HFFc6 (cell line): ENCODE results near the gene TRIM29. TPM values are rescaled to one million over a fixed set of nuclear protein-coding genes. Genes with fewer than 3 reads are reported as not detected.

Experiments used
- DNase-seq: peaks from one replicate; pipeline ENCODE4 v3.0.0-alpha.2; 2018
- H3K27ac Mint-ChIP-seq: 2 replicates; pipeline ENCODE4 v1.8.0; 2020; ENCODE audit warnings: mild to moderate bottlenecking, mixed read lengths
- H3K27me3 Mint-ChIP-seq: 2 replicates; pipeline ENCODE4 v1.8.0; 2021; ENCODE audit warnings: mild to moderate bottlenecking, moderate library complexity, mixed read lengths; ENCODE audit not compliant: insufficient read depth
- H3K36me3 Mint-ChIP-seq: 2 replicates; pipeline ENCODE4 v1.8.0; 2021; ENCODE audit warnings: low read depth, mixed read lengths
- H3K4me1 Mint-ChIP-seq: 2 replicates; pipeline ENCODE4 v1.8.0; 2020; ENCODE audit warnings: low read depth, mixed read lengths
- H3K4me3 Mint-ChIP-seq: 2 replicates; pipeline ENCODE4 v1.8.0; 2020; ENCODE audit warnings: mild to moderate bottlenecking, moderate library complexity, mixed read lengths
- H3K9me3 Mint-ChIP-seq: 2 replicates; pipeline ENCODE4 v1.8.0; 2020; ENCODE audit warnings: mild to moderate bottlenecking, mixed read lengths
- total RNA-seq, 6 experiments: library from RNA; stranded (reverse); fragmentation: NEBNext Ultra II Directional; extraction: Animal tissue kit (Norgen Biotek cat#: 25700); gene quantifications; 2 replicates in 1 of 6; 3 replicates in 5 of 6; pipeline ENCODE4 v1.2.3, GENCODE V29; 2021
- TF ChIP-seq, protein P1 (sequence below): fragments of 200-600 bp; sonication (generic); IDR thresholded peaks from 2 replicates; pipeline ENCODE4 v1.5.0; 2021; ENCODE audit warnings: antibody characterized with exemption, mild to moderate bottlenecking

TRIM29 gene
- total RNA-seq, 6 experiments from 2014 or later: 1.5 to 3.2 (median 3.1) TPM

DNA sequence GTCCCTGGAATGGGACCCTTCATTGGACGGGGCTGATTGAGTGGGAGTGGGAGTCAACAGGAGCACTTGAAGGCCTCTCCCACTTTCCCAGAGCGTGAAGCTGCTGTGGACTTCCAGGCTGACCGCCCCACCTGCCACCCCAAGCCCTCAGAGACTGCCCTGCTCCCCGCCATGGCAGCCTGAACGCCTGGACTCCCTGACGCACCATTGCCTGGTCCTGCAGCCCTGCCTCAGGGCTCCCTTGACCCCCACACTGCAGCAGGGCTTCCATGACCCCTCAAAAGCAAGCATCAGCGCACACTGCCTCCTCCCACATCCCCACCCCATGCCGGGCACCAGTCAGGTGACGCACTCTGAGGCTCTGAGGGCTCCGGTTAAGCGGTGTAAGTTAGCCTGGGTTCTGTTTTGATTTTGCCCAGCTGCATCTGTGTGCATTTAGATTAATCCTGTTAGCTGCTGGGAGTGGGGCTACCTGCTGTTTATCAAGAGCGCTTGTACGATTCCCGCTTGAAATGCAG lies 39.4 kb downstream of the TRIM29 start:
- Mint-ChIP-seq H3K4me3 (no peak overlapping the region), H3K27ac (no peak overlapping the region), H3K4me1 (no peaks in the 10 kb centered on the region), H3K36me3 (no peaks in the 10 kb centered on the region), H3K9me3 (no peaks in the 10 kb centered on the region), H3K27me3 (peaks cover 61% of the 10 kb centered on the region)
- TF ChIP-seq, protein P1, sequence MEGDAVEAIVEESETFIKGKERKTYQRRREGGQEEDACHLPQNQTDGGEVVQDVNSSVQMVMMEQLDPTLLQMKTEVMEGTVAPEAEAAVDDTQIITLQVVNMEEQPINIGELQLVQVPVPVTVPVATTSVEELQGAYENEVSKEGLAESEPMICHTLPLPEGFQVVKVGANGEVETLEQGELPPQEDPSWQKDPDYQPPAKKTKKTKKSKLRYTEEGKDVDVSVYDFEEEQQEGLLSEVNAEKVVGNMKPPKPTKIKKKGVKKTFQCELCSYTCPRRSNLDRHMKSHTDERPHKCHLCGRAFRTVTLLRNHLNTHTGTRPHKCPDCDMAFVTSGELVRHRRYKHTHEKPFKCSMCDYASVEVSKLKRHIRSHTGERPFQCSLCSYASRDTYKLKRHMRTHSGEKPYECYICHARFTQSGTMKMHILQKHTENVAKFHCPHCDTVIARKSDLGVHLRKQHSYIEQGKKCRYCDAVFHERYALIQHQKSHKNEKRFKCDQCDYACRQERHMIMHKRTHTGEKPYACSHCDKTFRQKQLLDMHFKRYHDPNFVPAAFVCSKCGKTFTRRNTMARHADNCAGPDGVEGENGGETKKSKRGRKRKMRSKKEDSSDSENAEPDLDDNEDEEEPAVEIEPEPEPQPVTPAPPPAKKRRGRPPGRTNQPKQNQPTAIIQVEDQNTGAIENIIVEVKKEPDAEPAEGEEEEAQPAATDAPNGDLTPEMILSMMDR: no peak
- DNase-seq: no peak

DNA sequence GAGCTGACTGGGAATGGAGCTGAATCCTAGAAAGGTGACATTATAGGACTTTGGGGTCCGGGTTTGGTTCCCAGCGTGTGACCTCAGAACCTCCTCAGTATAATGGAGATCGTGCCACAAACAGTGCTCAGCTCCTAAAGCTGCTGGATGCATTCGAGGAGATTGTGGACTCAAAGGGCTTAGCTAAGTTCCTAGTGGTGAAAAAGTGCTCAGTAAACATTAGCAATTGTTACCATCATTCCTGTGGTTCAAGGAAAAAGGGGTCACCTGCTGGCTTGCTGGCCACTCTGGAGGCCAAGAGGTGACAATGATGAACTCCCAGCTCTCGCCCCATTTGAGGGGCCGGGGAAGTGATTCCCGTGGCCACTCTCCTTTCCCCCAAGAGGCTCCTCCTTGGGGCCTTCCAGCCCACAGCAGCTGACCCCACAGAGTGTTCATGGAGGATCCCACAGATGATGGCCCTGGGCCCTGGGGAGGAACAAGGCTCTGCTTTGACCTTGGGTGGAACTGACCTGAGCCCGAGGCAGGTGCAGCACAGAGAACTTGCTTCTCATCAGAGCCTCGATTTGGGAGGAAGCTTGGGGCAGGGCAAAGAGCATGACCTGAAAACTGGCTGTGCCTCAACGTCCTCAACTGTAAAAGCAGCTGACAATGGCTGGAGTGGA lies 40.1 kb downstream of the TRIM29 start:
- Mint-ChIP-seq H3K4me1 (no peaks in the 10 kb centered on the region), H3K4me3 (no peak overlapping the region), H3K9me3 (no peaks in the 10 kb centered on the region), H3K27me3 (peaks cover 64% of the 10 kb centered on the region), H3K36me3 (no peaks in the 10 kb centered on the region), H3K27ac (no peak overlapping the region)
- no peak for DNase-seq
- TF ChIP-seq, protein P1: no peak

DNA sequence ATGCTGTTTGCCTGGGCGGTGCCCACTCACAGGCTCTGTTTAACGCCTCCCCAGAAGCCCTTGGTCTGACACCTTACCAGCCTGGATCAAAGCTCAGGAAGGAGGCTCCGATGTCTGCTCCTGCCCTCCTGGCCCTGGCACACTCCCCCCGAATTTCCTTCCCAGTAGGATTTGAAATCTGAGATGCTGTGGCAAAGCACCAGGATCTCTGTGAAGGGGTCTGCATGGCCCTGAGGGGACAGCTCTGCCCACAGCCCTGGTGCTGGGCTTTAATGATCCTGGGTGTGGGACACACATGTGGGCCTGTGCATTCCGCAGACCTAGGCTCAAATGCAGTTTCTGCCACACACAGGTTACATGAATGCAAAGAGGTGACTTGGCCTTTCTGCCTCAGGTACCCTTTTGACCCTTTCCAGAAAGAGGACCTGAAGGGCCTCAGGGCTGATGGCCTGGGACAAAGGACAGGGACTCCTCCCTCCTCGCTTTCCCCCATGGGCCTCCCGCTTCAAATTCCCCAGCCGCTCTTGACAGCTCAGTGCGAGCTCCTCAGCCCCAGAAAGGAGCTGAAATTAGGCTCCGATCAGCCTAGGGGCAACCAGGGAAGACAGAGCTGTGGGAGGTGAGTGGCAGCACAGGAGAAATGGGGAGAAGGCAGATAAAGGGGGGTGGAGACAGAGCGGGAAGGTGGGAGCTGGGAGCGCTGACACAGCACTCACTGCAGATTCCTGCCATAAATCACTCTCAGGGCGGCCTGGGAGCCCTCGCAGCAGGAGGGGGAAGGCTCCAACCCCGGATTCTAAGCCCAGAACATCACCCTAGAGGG lies 41.3 kb downstream of the TRIM29 start:
- DNase-seq: no peak
- no peak overlapping the region for H3K4me3 Mint-ChIP-seq
- H3K27me3 Mint-ChIP-seq: peaks cover 64% of the 10 kb centered on the region
- H3K4me1 Mint-ChIP-seq: no peaks in the 10 kb centered on the region
- no peaks in the 10 kb centered on the region for H3K9me3 Mint-ChIP-seq
- H3K27ac Mint-ChIP-seq: no peak overlapping the region
- H3K36me3 Mint-ChIP-seq: no peaks in the 10 kb centered on the region
- TF ChIP-seq, protein P1: no peak

DNA sequence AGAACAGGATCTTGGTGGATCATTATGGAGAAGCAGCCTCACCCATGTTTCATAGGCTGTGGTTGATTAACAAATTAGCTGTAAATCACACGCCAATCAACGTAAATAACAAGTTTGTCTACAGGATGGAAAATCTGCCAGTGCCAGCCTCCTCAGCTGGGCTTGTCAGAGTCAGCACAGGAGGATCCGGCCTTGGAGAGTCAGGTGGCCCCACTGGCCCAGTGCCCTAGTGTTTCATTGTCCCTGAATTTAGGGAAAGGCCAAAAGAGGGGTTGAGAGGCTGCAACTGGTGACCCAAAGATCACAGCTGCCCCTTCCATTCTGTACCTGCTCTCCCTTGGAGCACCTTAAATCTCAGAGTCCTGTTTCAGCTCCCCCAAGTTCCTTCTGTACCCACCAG lies 42.4 kb downstream of the TRIM29 start:
- no peaks in the 10 kb centered on the region for H3K9me3 Mint-ChIP-seq
- DNase-seq: no peak
- H3K27me3 Mint-ChIP-seq: peaks cover 61% of the 10 kb centered on the region

DNA sequence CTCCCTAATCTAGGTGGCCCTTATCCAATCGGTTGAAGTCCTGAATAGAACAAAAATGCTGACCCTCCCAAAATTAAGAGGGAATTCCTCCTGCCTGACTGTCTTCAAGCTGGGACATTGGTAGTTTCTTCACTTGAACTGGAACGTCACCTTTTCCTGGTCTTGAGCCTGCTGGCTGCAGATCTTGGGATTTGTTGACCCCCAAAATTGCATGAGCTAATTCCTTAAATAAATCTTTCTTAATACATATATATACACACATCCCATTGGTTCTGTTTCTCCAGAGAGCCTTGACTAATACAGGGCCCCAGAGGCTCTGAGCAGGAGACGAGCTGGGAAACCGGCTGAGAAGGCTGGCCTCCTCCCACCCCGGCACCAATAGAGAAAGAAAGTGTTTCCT lies 46.2 kb downstream of the TRIM29 start:
- peaks cover 38% of the 10 kb centered on the region for H3K27me3 Mint-ChIP-seq
- H3K4me1 Mint-ChIP-seq: no peaks in the 10 kb centered on the region
- no peak overlapping the region for H3K4me3 Mint-ChIP-seq
- no peaks in the 10 kb centered on the region for H3K36me3 Mint-ChIP-seq
- H3K27ac Mint-ChIP-seq: no peak overlapping the region
- TF ChIP-seq, protein P1: no peak
- no peak for DNase-seq
- H3K9me3 Mint-ChIP-seq: no peaks in the 10 kb centered on the region

More for the DNA sequence above, 42.4 kb downstream of the TRIM29 start:
- H3K36me3 Mint-ChIP-seq: no peaks in the 10 kb centered on the region
- H3K4me1 Mint-ChIP-seq: no peaks in the 10 kb centered on the region
- no peak overlapping the region for H3K27ac Mint-ChIP-seq
- TF ChIP-seq, protein P1: no peak
- no peak overlapping the region for H3K4me3 Mint-ChIP-seq
